GM19468 (cell line): Measurements from ENCODE around the gene KIAA0825.

Experiments used
- ATAC-seq: cut with Tn5 transposase; IDR thresholded peaks from one replicate; pipeline ENCODE4 v1.9.1; 2021; ENCODE audit warnings: mild to moderate bottlenecking, moderate library complexity, moderate number of reproducible peaks; ENCODE audit not compliant: unreplicated experiment; ENCODE audit errors: extremely low read depth

KIAA0825 gene

GRCh38 chr5:94517490-94518488 is 100.6 kb downstream of the KIAA0825 start:
- no peak for ATAC-seq

GRCh38 chr5:94516148-94516547 is 102.3 kb downstream of the KIAA0825 start:
- no peak for ATAC-seq

GRCh38 chr5:94508461-94509148 is 109.8 kb downstream of the KIAA0825 start:
- ATAC-seq = no peak

- no peak for ATAC-seq
These were observed 112.9 kb downstream of the KIAA0825 start for GRCh38 chr5:94505327-94506068.

GRCh38 chr5:94503677-94504076 is 114.7 kb downstream of the KIAA0825 start:
- no peak for ATAC-seq

- ATAC-seq = no peak
These were observed 117.0 kb downstream of the KIAA0825 start for GRCh38 chr5:94501365-94501764.

GRCh38 chr5:94499806-94500205 is 118.6 kb downstream of the KIAA0825 start:
- ATAC-seq = no peak

- ATAC-seq = no peak
These were observed 120.2 kb downstream of the KIAA0825 start for GRCh38 chr5:94498199-94498598.

GRCh38 chr5:94485067-94485466 is 133.3 kb downstream of the KIAA0825 start:
- ATAC-seq = no peak

- peak; percentile 72 for ATAC-seq
These were observed 137.3 kb downstream of the KIAA0825 start for GRCh38 chr5:94481059-94481458.

GRCh38 chr5:94480486-94480885 is 137.9 kb downstream of the KIAA0825 start:
- ATAC-seq = no peak

- no peak for ATAC-seq
These were observed 144.5 kb downstream of the KIAA0825 start for GRCh38 chr5:94473936-94474335.

GRCh38 chr5:94471521-94471920 is 146.9 kb downstream of the KIAA0825 start:
- ATAC-seq = no peak

- no peak for ATAC-seq
These were observed 147.6 kb downstream of the KIAA0825 start for GRCh38 chr5:94470802-94471201.

- no peak for ATAC-seq
These were observed 148.5 kb downstream of the KIAA0825 start for GRCh38 chr5:94469894-94470329.

- no peak for ATAC-seq
These were observed 150.2 kb downstream of the KIAA0825 start for GRCh38 chr5:94467954-94468930.

- ATAC-seq = no peak
These were observed 151.0 kb downstream of the KIAA0825 start for GRCh38 chr5:94467346-94467953.

GRCh38 chr5:94463739-94464138 is 154.7 kb downstream of the KIAA0825 start:
- ATAC-seq = no peak

GRCh38 chr5:94461131-94461530 is 157.3 kb downstream of the KIAA0825 start:
- ATAC-seq = no peak
